H9 (cell line): ENCODE measurements around the gene WDR27. TPM values are rescaled to one million over a fixed set of nuclear protein-coding genes. Genes with fewer than 3 reads are reported as not detected.

Experiments
- DNase-seq: peaks from one replicate; pipeline ENCODE4 v3.0.0-alpha.2; 2017
- H2AFZ ChIP-seq: one replicate; pipeline ENCODE4 v1.6.1; 2013; ENCODE audit warnings: mild to moderate bottlenecking, low read length, control low read depth, moderate library complexity
- H2AK5ac ChIP-seq: 2 replicates; pipeline ENCODE4 v1.6.1; 2013; ENCODE audit warnings: low read length, control low read depth, mixed read lengths; ENCODE audit not compliant: insufficient read length
- H2BK120ac ChIP-seq: one replicate; pipeline ENCODE4 v1.6.1; 2013; ENCODE audit warnings: low read depth, mild to moderate bottlenecking, low read length, control low read depth, inconsistent platforms; ENCODE audit not compliant: poor library complexity, severe bottlenecking
- H2BK12ac ChIP-seq: 2 replicates; pipeline ENCODE4 v1.6.1; 2013; ENCODE audit warnings: low read length, control low read depth, mixed read lengths, low read depth; ENCODE audit not compliant: insufficient read length
- H2BK15ac ChIP-seq: 2 replicates; pipeline ENCODE4 v1.6.1; 2013; ENCODE audit warnings: low read depth, low read length, control low read depth
- H2BK20ac ChIP-seq: one replicate; pipeline ENCODE4 v1.6.1; 2013; ENCODE audit warnings: low read depth, mild to moderate bottlenecking, low read length, control low read depth, inconsistent platforms; ENCODE audit not compliant: poor library complexity, severe bottlenecking
- H2BK5ac ChIP-seq: 2 replicates; pipeline ENCODE4 v1.6.1; 2013; ENCODE audit warnings: low read length, control low read depth, mixed read lengths; ENCODE audit not compliant: insufficient read length
- H3K14ac ChIP-seq: 2 replicates; pipeline ENCODE4 v1.6.1; 2013; ENCODE audit warnings: low read length, control low read depth; ENCODE audit not compliant: insufficient read depth
- H3K18ac ChIP-seq: 2 replicates; pipeline ENCODE4 v1.6.1; 2013; ENCODE audit warnings: low read depth, mild to moderate bottlenecking, mixed read lengths, low read length, control low read depth; ENCODE audit not compliant: insufficient read length
- H3K23ac ChIP-seq: 2 replicates; pipeline ENCODE4 v1.6.1; 2013; ENCODE audit warnings: low read length, control low read depth, mixed read lengths, low read depth; ENCODE audit not compliant: insufficient read length
- H3K23me2 ChIP-seq: 2 replicates; pipeline ENCODE4 v1.6.1; 2013; ENCODE audit warnings: low read depth, mild to moderate bottlenecking, mixed read lengths, low read length, control low read depth; ENCODE audit not compliant: insufficient read length, poor library complexity, severe bottlenecking
- H3K27ac ChIP-seq: 2 replicates; pipeline ENCODE4 v1.5.1; 2013; ENCODE audit warnings: low read length, control low read depth, mixed read lengths, low read depth; ENCODE audit not compliant: insufficient read length
- H3K27me3 ChIP-seq: 2 replicates; pipeline ENCODE4 v1.6.1; 2013; ENCODE audit warnings: low read length, control low read depth, inconsistent platforms; ENCODE audit not compliant: insufficient read depth
- H3K4ac ChIP-seq: 2 replicates; pipeline ENCODE4 v1.6.1; 2013; ENCODE audit warnings: low read depth, mild to moderate bottlenecking, control low read depth, inconsistent platforms, low read length, moderate library complexity
- H3K4me1 ChIP-seq: 2 replicates; pipeline ENCODE4 v1.6.1; 2013; ENCODE audit warnings: low read length, control low read depth, inconsistent platforms; ENCODE audit not compliant: insufficient read depth
- H3K4me2 ChIP-seq: 2 replicates; pipeline ENCODE4 v1.6.1; 2013; ENCODE audit warnings: low read length, control low read depth, mixed read lengths; ENCODE audit not compliant: insufficient read length, insufficient read depth
- H3K56ac ChIP-seq: 2 replicates; pipeline ENCODE4 v1.6.1; 2013; ENCODE audit warnings: low read depth, mild to moderate bottlenecking, mixed read lengths, low read length, control low read depth; ENCODE audit not compliant: insufficient read length
- H3K79me1 ChIP-seq: 2 replicates; pipeline ENCODE4 v1.6.1; 2013; ENCODE audit warnings: low read depth, mild to moderate bottlenecking, moderate library complexity, low read length, control low read depth, inconsistent platforms; ENCODE audit not compliant: insufficient read depth, poor library complexity, severe bottlenecking
- H3K79me2 ChIP-seq: 2 replicates; pipeline ENCODE4 v1.6.1; 2013; ENCODE audit warnings: low read length, control low read depth, inconsistent platforms; ENCODE audit not compliant: insufficient read depth
- H3K9ac ChIP-seq: 2 replicates; pipeline ENCODE4 v1.6.1; 2013; ENCODE audit warnings: low read length, control low read depth, mixed read lengths; ENCODE audit not compliant: insufficient read length; ENCODE audit errors: extremely low read depth
- H3K9me3 ChIP-seq: one replicate; pipeline ENCODE4 v1.6.1; 2013; ENCODE audit warnings: low read depth, low read length, inconsistent platforms; ENCODE audit not compliant: control insufficient read depth
- H3T11ph ChIP-seq: one replicate; pipeline ENCODE4 v1.6.1; 2013; ENCODE audit warnings: mild to moderate bottlenecking, low read length, control low read depth, inconsistent platforms
- H4K20me1 ChIP-seq: one replicate; pipeline ENCODE4 v1.6.1; 2013; ENCODE audit not compliant: control insufficient read depth, insufficient read length, insufficient read depth
- H4K5ac ChIP-seq: 2 replicates; pipeline ENCODE4 v1.6.1; 2013; ENCODE audit warnings: low read depth, mild to moderate bottlenecking, mixed read lengths, low read length, control low read depth; ENCODE audit not compliant: insufficient read length
- H4K8ac ChIP-seq: replicated peaks from 2 replicates; pipeline ENCODE4 v1.6.1; 2013; ENCODE audit warnings: low read length, control low read depth, mixed read lengths, low read depth; ENCODE audit not compliant: insufficient read length
- H4K91ac ChIP-seq: 2 replicates; pipeline ENCODE4 v1.6.1; 2013; ENCODE audit warnings: low read depth, mild to moderate bottlenecking, moderate library complexity, mixed read lengths, low read length, control low read depth; ENCODE audit not compliant: insufficient read length
- H3K27ac Mint-ChIP-seq, 3 experiments: 2 replicates in 2 of 3; 3 replicates in 1 of 3; pipeline ENCODE4 v1.8.0; 2020 to 2021; ENCODE audit warnings: mixed read lengths in 3 of 3, mild to moderate bottlenecking in 1 of 3, moderate library complexity in 1 of 3
- H3K27me3 Mint-ChIP-seq: 2 replicates; pipeline ENCODE4 v1.8.0; 2021; ENCODE audit warnings: low read depth, mild to moderate bottlenecking, moderate library complexity, mixed read lengths
- H3K36me3 Mint-ChIP-seq, 3 experiments: 2 replicates in 2 of 3; 3 replicates in 1 of 3; pipeline ENCODE4 v1.8.0; 2020 to 2021; ENCODE audit warnings: low read depth in 3 of 3, mixed read lengths in 3 of 3; ENCODE audit not compliant: insufficient read depth in 1 of 3
- H3K4me1 Mint-ChIP-seq, 2 experiments: 2 replicates each; pipeline ENCODE4 v1.8.0; 2020; ENCODE audit warnings: mixed read lengths in 2 of 2
- H3K4me3 Mint-ChIP-seq, 2 experiments: 2 replicates in 1 of 2; 3 replicates in 1 of 2; pipeline ENCODE4 v1.8.0; 2020 to 2021; ENCODE audit warnings: mild to moderate bottlenecking in 2 of 2, mixed read lengths in 2 of 2, moderate library complexity in 1 of 2
- H3K9me3 Mint-ChIP-seq, 2 experiments: 2 replicates in 1 of 2; 3 replicates in 1 of 2; pipeline ENCODE4 v1.8.0; 2020; ENCODE audit warnings: mild to moderate bottlenecking in 2 of 2, mixed read lengths in 2 of 2, moderate library complexity in 1 of 2
- CTCF ChIP-seq: fragments of 200-600 bp; sonication (generic); conservative IDR thresholded peaks from 3 replicates; pipeline ENCODE4 v1.8.0; 2021; ENCODE audit warnings: antibody characterized with exemption, mild to moderate bottlenecking
- WGBS: extraction: QIAGEN DNeasy Blood & Tissue Kit; methylation state at CpG from one replicate; pipeline ENCODE4 v1.1.7; 2013; ENCODE audit warnings: missing lambda C conversion rate, low lambda C conversion rate, mixed read lengths; ENCODE audit not compliant: insufficient read length; ENCODE audit errors: extremely low coverage; 5-methylcytosine and 5-hydroxymethylcytosine counted together
- total RNA-seq: library from RNA; stranded (reverse); gene quantifications from 2 replicates; pipeline ENCODE4 v1.2.1, GENCODE V29; 2021

WDR27 gene
- total RNA-seq, 1 experiment from 2014 or later, result 48.7 TPM

- Mint-ChIP-seq H3K4me3 (no peak overlapping the region), H3K4me1 (peaks cover 8% of the 10 kb centered on the region in 2 experiments), H3K36me3 (peaks cover 45 to 80% (median 66%) of the 10 kb centered on the region in 3 experiments), H3K27me3 (no peaks in the 10 kb centered on the region), H3K27ac (no peak overlapping the region; a peak in 1 of 7 replicates), H3K9me3 (no peaks in the 10 kb centered on the region; a peak in 2 of 5 replicates)
- no peak overlapping the region for H2BK5ac ChIP-seq
- no peak overlapping the region for H3K9ac ChIP-seq
- H4K5ac ChIP-seq, result no peak overlapping the region
- H3K14ac ChIP-seq, result no peak overlapping the region
- no peak overlapping the region for H3T11ph ChIP-seq
- no peaks in the 10 kb centered on the region for H3K79me1 ChIP-seq
- no peak overlapping the region for H2BK15ac ChIP-seq
- H3K27ac ChIP-seq, result no peak overlapping the region
- H4K8ac ChIP-seq, result no peak overlapping the region
- no peak overlapping the region for H2AFZ ChIP-seq
- DNase-seq, result no peak
- no peak overlapping the region for H3K18ac ChIP-seq
- no CpG with 5 or more reads among the region's 14 CpGs for WGBS
- TF ChIP-seq CTCF, result no peak
- no peak overlapping the region for H2BK12ac ChIP-seq
- no peaks in the 10 kb centered on the region for H3K4me1 ChIP-seq
- no peaks in the 10 kb centered on the region for H3K27me3 ChIP-seq
- no peaks in the 10 kb centered on the region for H3K23me2 ChIP-seq
- H3K56ac ChIP-seq, result no peak overlapping the region
- H3K79me2 ChIP-seq, result no peaks in the 10 kb centered on the region
- no peaks in the 10 kb centered on the region for H4K20me1 ChIP-seq
- no peak overlapping the region for H2AK5ac ChIP-seq
- no peak overlapping the region for H2BK20ac ChIP-seq
- no peak overlapping the region for H3K23ac ChIP-seq
- no peak overlapping the region for H2BK120ac ChIP-seq
- no peak overlapping the region for H3K4me2 ChIP-seq
- H4K91ac ChIP-seq, result no peak overlapping the region
- H3K9me3 ChIP-seq, result no peaks in the 10 kb centered on the region
- H3K4ac ChIP-seq, result no peak overlapping the region
Observed at GRCh38 chr6:169664227-169664626, 37.6 kb downstream of the WDR27 start.
